Fibroblast of lung (primary cell): Measurements from ENCODE around the gene PABPN1L.

ENCODE experiments used
- CTCF ChIP-seq, 2 donors: IDR thresholded peaks in 1 of 2; conservative IDR thresholded peaks in 1 of 2; 1 replicate in 1 of 2; 2 replicates in 1 of 2; pipeline ENCODE4 v1.5.1; 2011 to 2012; ENCODE audit warnings: low read length in 2 of 2, control low read depth in 1 of 2, inconsistent platforms in 1 of 2, low read depth in 1 of 2, mild to moderate bottlenecking in 1 of 2
- EZH2 ChIP-seq: IDR thresholded peaks from 2 replicates; pipeline ENCODE4 v1.5.1; 2012; ENCODE audit warnings: low read length, control low read depth, mild to moderate bottlenecking; ENCODE audit errors: missing control alignments

- TF ChIP-seq EZH2, result no peak
- TF ChIP-seq CTCF (conservative IDR thresholded peaks at IDR 0.05 in 1 of 2, IDR thresholded peaks at IDR 0.05 in 1 of 2; ENCODE audit: low read depth in 1 of 2, low read length in 2 of 2), result no peak
Measured at GRCh38 chr16:88835383-88835782, 31.1 kb downstream of the PABPN1L start.
